Measurements from ENCODE around the gene MRTFA.

GRCh38 chr22:40567626-40568328 is 68.7 kb downstream of the MRTFA start:
- TF ChIP-seq, protein P1, sequence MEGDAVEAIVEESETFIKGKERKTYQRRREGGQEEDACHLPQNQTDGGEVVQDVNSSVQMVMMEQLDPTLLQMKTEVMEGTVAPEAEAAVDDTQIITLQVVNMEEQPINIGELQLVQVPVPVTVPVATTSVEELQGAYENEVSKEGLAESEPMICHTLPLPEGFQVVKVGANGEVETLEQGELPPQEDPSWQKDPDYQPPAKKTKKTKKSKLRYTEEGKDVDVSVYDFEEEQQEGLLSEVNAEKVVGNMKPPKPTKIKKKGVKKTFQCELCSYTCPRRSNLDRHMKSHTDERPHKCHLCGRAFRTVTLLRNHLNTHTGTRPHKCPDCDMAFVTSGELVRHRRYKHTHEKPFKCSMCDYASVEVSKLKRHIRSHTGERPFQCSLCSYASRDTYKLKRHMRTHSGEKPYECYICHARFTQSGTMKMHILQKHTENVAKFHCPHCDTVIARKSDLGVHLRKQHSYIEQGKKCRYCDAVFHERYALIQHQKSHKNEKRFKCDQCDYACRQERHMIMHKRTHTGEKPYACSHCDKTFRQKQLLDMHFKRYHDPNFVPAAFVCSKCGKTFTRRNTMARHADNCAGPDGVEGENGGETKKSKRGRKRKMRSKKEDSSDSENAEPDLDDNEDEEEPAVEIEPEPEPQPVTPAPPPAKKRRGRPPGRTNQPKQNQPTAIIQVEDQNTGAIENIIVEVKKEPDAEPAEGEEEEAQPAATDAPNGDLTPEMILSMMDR (IDR thresholded peaks at IDR 0.05), result no peak
- no peak for TF ChIP-seq POLR2A (IDR thresholded peaks at IDR 0.05)

Measured in adrenal gland (tissue), 5 donors.